GM18508 (cell line): ENCODE results near the gene DOK6.
"Not testable (repeated sequence)": the region's sequence is repeated elsewhere in the genome, so short reads cannot be mapped to it uniquely, and the experiment has no call there.

Experiments used
- ATAC-seq: cut with Tn5 transposase; IDR thresholded peaks from one replicate; pipeline ENCODE4 v1.9.1; 2021; ENCODE audit warnings: moderate number of reproducible peaks; ENCODE audit not compliant: insufficient read depth, unreplicated experiment

DOK6 gene

GRCh38 chr18:69843015-69843414 lies 442.3 kb downstream of the DOK6 start:
- ATAC-seq: no peak

GRCh38 chr18:69844656-69845055 lies 444.0 kb downstream of the DOK6 start:
- no peak for ATAC-seq

- ATAC-seq: no peak
These were observed 445.2 kb downstream of the DOK6 start for GRCh38 chr18:69845593-69846506.

DNA sequence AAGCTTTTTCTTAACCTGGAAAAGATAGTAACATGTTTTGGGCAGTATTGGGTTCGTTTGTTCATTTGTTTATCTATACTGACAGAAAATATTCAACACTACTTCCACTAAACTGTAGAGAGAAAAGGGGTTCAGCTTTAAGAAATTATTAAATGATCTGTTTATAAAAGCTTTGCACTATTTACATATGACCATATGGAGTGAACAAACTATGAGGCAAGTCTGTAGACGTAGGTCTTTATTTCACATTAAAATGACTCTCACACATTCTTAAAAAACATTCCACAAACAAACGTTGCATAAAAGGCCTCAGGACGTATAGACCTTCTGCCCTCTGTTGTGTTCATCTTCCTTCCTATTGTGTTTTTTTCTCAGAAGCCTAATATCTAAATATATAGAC lies 452.4 kb downstream of the DOK6 start:
- ATAC-seq: no peak

- no peak for ATAC-seq
These were observed 453.8 kb downstream of the DOK6 start for GRCh38 chr18:69854455-69854854.

- ATAC-seq: no peak
These were observed 458.2 kb downstream of the DOK6 start for GRCh38 chr18:69858897-69859296.

DNA sequence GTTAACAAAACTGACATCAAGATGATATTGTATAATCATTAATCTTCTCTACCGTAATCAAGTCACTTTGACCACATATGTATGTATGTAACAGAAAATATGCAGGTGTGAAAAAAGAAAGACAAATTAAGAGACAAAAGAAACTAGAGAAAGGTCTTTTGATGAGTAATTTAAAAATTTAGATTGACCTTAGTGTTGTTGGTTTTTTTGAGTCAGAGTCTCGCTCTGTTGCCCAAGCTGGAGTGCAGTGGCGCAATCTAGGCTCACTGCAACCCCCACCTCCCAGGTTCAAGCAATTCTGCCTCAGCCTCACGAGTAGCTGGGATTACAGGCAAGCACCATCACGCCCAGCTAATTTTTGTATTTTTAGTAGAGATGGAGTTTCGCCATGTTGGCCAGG lies 464.1 kb downstream of the DOK6 start:
- ATAC-seq: peak; percentile 80

GRCh38 chr18:69865776-69866175 lies 465.1 kb downstream of the DOK6 start:
- ATAC-seq: no peak

DNA sequence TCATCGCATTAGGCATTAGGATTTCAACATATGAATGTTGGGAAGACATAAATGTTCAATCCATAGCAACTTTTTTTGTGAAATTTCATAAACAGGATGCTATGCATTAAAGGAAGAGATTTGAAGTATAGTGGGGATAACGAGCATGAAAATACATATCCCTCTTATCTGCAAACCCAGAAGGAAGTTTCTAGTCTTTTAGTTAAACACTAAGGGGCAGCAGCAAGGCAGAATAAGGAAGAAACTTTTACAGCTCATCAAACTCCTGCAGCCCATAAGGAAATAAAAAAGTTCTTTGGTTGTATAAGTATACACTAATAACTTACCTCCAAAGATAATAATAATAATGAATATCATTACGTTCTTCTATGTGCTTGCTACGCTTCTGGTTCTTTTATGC lies 465.5 kb downstream of the DOK6 start:
- no peak for ATAC-seq

DNA sequence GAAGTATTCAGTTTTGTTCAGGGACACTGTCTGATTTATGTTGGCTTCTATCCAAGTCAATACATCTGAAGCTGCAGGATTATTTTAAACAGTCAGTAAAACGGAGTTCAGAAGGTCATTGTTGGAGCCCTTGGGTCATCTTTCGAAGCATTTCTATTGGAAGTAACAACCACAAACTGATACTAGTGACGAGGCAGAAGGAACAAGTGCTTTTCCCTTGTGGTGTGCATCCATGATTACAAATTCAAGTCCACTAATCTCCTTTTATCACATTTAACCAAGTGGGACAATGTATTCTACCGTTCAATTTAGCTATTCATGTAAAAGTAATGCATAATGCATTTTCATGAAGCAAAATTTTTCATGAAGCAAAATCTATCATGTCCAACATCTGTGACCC lies 470.0 kb downstream of the DOK6 start:
- ATAC-seq: no peak

DNA sequence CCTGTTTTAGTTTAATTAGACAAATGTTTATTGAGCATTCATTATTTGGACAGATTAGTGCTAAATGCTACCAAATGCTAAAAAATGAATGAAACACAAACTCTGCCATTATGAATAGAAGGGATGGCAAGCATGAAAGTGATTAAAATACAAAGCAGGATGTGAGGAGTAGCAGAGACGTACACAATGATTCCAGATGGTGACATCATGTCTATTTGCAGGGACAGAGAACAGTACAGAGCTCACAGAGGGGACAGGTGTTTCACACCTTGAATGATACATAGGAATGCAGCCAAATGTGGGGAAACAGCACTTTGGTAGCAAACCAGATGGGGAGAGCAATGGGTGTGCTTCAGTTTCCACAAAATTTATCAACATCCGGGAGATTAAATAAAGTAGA lies 470.7 kb downstream of the DOK6 start:
- ATAC-seq: no peak

GRCh38 chr18:69872661-69873060 lies 472.0 kb downstream of the DOK6 start:
- ATAC-seq: no peak

GRCh38 chr18:69874058-69874457 lies 473.4 kb downstream of the DOK6 start:
- ATAC-seq: no peak

- ATAC-seq: no peak
These were observed 475.8 kb downstream of the DOK6 start for GRCh38 chr18:69876490-69876889.

DNA sequence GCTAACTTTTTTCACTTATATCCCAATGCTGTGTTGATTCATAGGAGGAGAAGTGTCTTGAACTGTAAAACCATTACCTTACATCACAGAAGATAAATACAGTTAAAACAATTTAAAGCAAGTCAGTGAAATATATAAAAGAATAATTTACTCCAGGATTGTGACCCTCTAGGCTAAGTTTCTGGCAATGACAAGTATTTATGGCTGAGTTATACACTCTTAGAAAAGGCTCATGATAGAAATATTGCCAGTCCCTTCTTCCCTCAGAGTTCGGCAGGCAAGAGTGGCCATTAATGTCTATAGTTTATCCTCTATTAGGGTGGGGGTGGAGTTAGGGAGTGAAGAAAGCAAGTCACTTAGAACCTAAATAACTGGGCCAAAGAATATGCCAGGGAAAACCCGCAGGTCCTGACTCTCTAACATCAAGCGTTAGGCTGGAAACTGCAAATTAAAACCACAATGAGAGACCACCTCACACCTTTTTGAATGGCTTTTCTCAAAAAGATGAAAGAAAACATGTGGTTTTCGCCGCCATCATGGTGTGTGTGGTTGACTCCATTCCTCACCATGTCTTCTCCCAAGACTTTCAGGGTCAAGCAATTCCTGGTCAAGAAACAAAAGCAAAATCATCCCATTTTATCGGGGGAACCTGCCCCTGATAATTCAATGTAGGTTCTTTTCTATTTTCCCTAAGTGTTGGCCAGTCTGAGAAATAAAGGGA lies 477.7 kb downstream of the DOK6 start:
- ATAC-seq: no peak

DNA sequence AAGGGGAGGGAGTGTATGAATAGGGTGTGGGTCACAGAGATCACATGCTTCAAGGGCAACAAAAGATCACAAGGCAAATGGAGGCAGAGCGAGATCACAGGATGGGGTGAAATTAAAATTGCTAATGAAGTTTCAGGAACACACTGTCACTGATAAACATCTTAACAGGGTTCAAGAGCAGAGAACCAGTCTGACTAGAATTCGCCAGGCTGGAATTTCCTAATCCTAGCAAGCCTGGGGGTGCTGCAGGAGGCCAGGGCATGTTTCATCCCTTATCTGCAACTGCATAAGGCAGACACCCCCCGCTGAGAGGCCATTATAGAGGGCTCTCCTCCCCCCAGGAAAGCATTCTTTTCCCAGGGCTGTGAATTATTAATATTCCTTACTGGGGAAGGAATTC lies 478.4 kb downstream of the DOK6 start:
- ATAC-seq: not testable (repeated sequence)

DNA sequence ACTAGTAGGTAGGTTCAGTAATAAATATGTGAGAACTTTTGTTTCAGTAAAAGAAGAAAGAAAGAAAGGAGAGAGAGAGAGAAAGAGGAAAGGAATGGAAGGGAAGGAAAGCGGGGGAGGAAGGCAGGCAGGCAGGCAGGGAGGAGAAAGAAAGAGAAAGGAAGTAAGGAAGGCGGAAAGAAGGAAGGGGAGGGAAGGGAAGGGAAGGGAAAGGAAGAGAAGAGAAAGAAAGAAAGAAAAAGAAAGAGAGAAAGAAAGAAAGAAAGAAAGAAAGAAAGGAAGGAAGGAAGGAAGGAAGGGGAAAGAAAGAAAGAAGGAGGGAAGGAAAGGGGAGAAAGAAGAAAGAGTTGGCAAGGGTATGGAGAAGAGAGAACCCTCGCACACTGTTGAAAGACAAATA lies 479.4 kb downstream of the DOK6 start:
- no peak for ATAC-seq

- ATAC-seq: peak; percentile 25
These were observed 482.4 kb downstream of the DOK6 start for GRCh38 chr18:69882965-69883668.

DNA sequence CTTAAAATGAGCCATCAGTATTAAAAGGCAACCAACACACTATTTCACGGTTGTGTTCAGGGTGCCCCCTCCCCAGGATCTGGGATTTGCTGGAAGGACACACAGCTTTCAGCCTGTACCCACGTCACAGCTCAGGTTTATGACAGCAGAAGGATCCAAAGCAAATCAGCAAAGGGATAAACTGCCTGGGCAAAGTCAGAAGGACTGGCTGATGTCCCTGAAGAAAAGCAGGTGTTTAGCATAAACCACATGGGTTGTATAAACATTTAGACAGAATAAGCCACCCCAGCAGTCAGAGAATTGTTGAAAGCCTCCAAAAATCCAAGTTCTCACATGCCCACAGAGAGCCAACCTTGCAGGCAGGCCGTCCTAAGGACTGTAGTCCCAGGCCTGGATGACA lies 483.1 kb downstream of the DOK6 start:
- no peak for ATAC-seq

GRCh38 chr18:69885355-69885754 lies 484.7 kb downstream of the DOK6 start:
- ATAC-seq: no peak
